Right lobe of liver (tissue), 4 donors: ENCODE results near the gene DOP1B.

Source experiments
- POLR2A ChIP-seq: fragments of 450-650 bp; IDR thresholded peaks from one replicate; pipeline ENCODE4 v1.6.1; 2017; ENCODE audit warnings: antibody characterized with exemption, mild to moderate bottlenecking
- TF ChIP-seq, protein P1 (sequence below), 4 donors: fragments of 200-600 bp in 3 of 4; fragments of 450-650 bp in 1 of 4; IDR thresholded peaks; one replicate each; pipeline versions ENCODE4 v1.5.1 to v1.8.0; 2016 to 2022; ENCODE audit warnings: antibody characterized with exemption in 4 of 4, mild to moderate bottlenecking in 2 of 4
- donor health status: DM: no; HTN: no; CAD: no.
- donor health status: DM: no; HTN: no; CAD: no.
- donor health status: DM: no; HTN: yes; CAD: no.

DNA sequence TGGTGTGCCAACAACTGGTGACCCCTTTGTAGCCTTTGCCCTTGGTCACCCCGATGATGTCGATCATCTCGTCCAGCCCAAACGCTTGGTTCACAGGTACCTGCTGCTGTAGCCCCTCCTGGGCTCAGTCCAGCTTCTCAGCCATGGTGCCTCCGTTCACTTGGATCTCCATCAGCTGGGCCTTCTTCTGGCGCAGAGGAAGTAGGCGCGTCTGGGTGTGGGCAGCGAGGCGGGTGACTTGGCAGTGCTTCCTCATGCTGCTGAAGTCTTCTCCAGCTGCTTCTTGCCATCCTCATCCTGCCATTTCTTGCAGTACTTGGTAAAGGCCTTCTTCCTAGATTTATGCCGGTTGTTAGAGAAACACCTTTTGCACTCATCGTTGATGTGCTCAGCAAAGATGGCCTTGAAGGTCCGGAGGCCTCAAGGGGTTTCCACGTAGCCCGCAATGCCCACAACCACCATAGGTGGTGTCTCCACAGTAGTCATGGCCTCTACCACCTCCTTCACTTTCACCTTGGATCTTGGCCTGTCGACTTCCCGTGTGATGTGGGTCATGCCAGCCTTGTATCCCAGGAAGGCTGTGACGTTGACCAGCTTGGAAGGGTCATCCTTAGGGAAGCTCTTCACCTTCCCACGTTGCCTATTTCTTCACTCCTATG, 13.0 kb downstream of the DOP1B start:
- TF ChIP-seq, protein P1, sequence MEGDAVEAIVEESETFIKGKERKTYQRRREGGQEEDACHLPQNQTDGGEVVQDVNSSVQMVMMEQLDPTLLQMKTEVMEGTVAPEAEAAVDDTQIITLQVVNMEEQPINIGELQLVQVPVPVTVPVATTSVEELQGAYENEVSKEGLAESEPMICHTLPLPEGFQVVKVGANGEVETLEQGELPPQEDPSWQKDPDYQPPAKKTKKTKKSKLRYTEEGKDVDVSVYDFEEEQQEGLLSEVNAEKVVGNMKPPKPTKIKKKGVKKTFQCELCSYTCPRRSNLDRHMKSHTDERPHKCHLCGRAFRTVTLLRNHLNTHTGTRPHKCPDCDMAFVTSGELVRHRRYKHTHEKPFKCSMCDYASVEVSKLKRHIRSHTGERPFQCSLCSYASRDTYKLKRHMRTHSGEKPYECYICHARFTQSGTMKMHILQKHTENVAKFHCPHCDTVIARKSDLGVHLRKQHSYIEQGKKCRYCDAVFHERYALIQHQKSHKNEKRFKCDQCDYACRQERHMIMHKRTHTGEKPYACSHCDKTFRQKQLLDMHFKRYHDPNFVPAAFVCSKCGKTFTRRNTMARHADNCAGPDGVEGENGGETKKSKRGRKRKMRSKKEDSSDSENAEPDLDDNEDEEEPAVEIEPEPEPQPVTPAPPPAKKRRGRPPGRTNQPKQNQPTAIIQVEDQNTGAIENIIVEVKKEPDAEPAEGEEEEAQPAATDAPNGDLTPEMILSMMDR (IDR thresholded peaks at IDR 0.05) = no peak
- TF ChIP-seq POLR2A = no peak
